GM04503 (cell line): ENCODE data around the gene FSTL3.

Experiments used
- DNase-seq: peaks from one replicate; pipeline ENCODE4 v3.0.0-alpha.2; 2012; ENCODE audit warnings: low read depth

FSTL3 gene

GRCh38 chr19:645912-646778 lies 30.0 kb upstream of the FSTL3 start:
- DNase-seq: no peak

- DNase-seq: no peak
These were observed 29.2 kb upstream of the FSTL3 start for GRCh38 chr19:646779-647565.

GRCh38 chr19:647566-648284 lies 28.5 kb upstream of the FSTL3 start:
- DNase-seq: no peak

GRCh38 chr19:648305-648704 lies 27.9 kb upstream of the FSTL3 start:
- no peak for DNase-seq

DNA sequence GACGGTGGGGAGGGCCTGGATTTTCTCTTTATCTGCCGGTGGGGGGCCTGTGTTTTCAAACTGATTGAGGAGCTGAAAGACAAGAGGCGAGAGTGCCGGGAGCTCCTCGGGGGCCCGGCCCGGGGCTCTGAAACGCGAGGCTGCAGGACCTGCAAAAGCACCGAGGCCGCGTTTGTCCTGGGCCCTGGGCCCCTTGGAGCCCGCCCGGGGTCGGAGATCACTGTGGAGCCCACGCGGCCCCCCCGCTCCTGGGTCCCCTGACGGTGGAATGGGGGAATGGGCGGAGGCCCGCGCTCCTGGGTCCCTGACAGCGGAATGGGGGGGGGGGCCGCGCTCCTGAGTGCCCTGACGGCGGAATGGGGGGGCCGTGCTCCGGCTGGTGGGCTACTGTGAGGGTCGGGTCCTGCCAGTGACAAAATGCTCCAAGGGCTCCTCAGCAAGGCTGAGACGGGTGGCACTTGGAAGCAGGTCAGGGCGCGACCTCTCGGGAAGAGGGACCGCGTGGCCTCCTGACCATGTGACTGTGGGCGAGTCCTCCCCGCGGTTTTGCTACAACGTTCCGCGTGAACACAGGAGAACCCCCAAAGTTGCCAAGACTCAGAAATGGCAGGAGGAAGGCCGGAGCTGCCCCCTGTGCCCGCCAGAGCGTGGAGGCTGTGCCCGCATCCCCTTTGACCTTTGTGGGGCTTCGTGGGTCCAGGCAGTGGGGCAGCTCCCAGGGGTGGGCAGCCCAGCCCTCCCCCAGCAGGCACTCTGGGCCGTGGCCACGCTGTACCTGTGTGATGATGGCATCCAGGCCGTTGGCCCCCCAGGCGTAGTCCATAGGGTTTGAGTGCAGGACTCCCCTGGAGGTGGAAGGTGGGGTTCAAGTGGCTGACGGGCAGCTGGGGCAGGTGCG lies 27.0 kb upstream of the FSTL3 start:
- DNase-seq: no peak

DNA sequence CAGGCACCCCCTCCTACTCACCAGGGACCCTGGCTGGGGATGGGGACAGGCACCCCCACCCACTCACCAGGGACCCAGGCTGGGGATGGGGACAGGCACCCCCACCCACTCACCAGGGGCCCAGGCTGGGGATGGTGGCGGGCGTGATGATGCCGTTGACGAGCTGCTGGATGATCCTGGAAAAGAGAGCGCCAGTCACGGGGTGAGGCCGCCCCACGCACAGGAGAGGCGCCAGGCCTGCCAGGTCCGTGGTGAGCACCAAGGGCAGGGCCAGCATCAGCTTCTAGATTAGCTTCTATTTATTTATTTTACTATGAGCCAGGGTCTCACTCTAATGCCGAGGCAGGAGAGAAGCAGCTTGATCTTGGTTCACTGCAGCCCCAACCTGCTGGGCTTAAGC lies 26.1 kb upstream of the FSTL3 start:
- DNase-seq: no peak

DNA sequence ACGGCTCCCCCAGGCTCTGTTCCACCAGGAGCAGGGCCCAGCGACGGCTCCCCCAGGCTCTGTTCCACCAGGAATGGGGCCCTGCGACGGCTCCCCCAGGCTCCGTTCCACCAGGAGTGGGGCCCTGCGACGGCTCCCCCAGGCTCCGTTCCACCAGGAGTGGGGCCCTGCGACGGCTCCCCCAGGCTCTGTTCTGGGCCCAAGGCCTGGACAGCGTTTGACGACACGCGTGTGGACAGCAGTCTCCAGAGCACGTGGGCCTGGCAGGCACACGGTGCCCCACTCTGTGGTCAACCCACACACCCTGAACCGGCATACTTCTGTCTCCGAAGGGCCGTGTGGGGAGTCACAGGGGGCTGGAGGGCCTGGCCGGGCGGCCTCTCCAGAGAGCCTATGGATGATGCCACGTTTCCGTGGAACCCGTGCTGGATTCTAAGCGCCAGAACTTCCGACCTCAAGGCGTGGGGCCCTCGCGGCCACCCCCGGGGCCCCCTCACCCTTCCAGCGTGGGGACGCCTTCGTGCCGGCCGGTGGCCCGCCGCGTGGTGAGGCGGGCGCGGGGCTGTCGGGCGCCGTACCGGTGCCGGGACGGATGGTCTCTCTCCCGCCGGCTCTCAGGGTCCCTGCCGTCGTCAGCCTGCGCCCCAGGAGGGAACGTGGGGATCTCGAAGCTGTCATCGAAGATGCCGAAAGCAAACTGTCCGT lies 24.9 kb upstream of the FSTL3 start:
- DNase-seq: no peak

GRCh38 chr19:651991-652390 lies 24.2 kb upstream of the FSTL3 start:
- no peak for DNase-seq

DNA sequence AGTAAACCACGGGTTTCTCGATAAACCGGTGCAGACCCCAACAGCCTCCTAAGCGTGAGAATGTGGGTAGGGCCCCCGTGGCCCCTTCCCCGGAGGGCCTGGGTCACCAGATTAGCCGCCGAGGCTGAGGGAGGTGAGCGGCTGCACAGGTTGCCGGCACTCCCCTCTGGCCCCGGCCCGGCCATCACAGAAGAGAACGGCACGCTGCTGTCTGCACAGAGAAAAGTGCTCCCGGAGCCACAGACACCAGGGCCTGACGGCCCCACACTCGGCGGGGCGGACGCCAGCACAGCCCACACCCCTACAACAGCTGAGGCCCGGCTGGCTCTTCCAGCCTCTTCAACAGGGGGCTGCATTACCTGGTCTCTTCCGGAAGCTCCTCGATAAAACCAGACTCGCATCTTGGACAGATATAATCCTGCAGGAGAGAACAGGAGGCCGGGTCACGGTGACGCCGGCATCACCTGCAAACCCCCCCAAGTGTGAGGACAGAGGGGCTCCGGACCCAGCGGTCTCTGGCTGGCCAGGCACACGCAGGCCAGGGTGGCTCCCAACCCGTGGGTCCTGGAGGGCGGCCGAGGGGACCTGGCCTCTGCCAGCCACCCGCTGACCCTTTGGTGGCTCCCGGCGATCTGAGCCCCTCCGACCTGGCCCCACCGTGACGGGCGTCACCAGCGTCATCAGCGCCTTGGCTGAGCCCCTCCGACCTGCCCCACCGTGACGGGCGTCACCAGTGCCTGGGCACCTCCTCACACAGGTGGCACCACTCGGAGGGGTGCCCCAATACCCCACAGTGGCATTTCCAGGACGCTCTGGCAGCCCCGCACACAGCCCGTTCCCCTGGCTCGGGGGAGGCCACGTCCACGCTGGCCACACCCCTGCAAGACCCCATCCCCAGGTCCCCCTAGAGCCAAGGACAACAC lies 23.5 kb upstream of the FSTL3 start:
- DNase-seq: no peak

DNA sequence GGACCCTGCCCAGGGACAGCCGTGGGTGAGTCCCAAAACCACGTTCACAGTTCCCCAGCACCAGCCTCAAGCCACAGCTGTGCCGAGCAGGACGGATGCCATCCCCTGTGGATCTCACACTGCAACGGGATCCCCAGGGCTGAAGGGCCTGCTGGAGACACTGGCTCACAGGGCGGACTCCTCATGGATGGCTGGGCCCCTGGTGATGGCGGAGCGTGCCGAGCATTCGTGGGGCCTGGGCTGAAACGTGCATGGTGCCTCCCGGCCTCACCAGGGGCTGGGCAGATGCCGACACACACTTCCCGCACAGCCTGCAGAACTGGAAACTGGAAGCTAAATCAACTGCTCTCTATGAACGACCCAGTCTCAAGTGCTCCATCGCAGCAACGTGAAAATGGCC lies 22.8 kb upstream of the FSTL3 start:
- no peak for DNase-seq

DNA sequence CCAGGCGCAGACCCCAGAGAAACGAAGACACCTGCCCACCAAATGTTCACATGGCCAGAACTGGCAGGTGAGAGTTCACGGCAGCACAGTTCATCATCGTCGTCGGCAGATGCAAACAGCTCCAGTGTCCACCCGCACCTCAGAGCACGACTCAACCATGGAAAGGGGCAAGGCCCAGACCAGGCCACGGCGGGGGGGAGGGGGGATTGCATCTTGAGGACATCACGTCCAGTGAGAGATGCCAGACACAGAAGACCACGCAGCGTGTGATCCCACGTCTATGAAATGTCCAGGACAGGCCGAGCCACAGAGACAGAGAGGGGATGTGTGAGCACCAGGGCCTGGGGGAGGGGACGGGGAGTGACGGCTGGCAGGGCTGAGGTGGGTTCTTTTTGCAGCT lies 20.5 kb upstream of the FSTL3 start:
- DNase-seq: no peak

GRCh38 chr19:656751-657559 lies 19.2 kb upstream of the FSTL3 start:
- no peak for DNase-seq

GRCh38 chr19:657611-658010 lies 18.6 kb upstream of the FSTL3 start:
- no peak for DNase-seq

DNA sequence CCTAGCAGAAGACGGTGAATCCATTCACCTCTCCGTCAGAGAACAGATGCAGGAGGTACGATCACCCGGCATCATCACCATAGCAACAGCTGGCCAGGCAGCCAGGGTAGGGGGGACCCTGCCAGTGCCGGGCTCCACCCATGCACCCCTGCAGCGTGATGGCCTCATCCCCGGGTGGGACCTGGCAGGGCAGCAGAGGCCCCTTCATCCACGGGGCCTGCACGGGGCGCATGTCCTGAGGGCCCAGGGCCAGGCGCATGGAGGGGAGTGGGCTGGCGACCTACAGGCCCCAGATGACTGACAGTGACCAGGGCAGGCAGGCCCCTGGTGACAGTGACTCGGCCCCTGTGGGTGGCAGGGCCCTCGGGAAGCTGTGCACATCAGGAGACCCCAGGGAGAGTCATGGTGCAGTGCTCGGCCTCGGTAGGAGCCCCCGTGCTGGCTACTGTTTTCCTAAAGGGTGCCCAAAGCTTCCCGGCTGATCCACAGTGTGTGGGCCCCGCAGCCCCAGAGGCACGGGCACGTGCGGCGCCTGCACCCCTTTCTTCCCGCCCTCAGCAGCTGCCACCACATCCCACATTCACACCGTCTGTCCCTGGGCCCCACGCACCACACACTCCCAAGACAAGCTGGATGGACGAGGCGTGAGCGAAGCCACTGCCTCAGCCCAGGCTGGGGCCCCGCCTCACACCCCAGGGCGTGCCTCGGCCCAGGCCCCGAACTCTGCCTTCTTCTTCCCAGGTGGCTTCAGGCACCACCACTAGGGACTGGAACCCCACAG lies 17.9 kb upstream of the FSTL3 start:
- no peak for DNase-seq

GRCh38 chr19:658916-659839 lies 17.0 kb upstream of the FSTL3 start:
- DNase-seq: no peak

- DNase-seq: no peak
These were observed 15.3 kb upstream of the FSTL3 start for GRCh38 chr19:660793-661426.
